KOPT-K1 (cell line): ENCODE results near the gene RARRES1.

ENCODE experiments used
- H3K27ac ChIP-seq: fragments of 200-600 bp; sonication (generic); 2 replicates; pipeline ENCODE4 v1.5.1; 2016; ENCODE audit warnings: antibody characterized with exemption, mild to moderate bottlenecking, low read depth, low read length; ENCODE audit not compliant: poor library complexity, severe bottlenecking
- H3K36me3 ChIP-seq: fragments of 200-600 bp; sonication (generic); 2 replicates; pipeline ENCODE4 v1.5.1; 2017; ENCODE audit warnings: antibody characterized with exemption, mild to moderate bottlenecking, low read length, moderate library complexity; ENCODE audit not compliant: insufficient read depth
- H3K9me3 ChIP-seq: fragments of 200-600 bp; sonication (generic); 2 replicates; pipeline ENCODE4 v1.5.1; 2017; ENCODE audit warnings: antibody characterized with exemption, low read length, mild to moderate bottlenecking; ENCODE audit not compliant: insufficient read depth, poor library complexity, severe bottlenecking

Gene RARRES1

GRCh38 chr3:158728851-158729250, 3.4 kb downstream of the RARRES1 start:
- H3K9me3 ChIP-seq: no peaks in the 10 kb centered on the region
- no peaks in the 10 kb centered on the region for H3K36me3 ChIP-seq
- H3K27ac ChIP-seq: no peak overlapping the region

- Histone ChIP-seq H3K9me3 (no peaks in the 10 kb centered on the region), H3K36me3 (no peaks in the 10 kb centered on the region), H3K27ac (no peak overlapping the region)
Observed at GRCh38 chr3:158728061-158728377, 4.2 kb downstream of the RARRES1 start.

GRCh38 chr3:158727206-158728060, 4.8 kb downstream of the RARRES1 start:
- no peak overlapping the region for H3K27ac ChIP-seq
- no peaks in the 10 kb centered on the region for H3K36me3 ChIP-seq
- H3K9me3 ChIP-seq: no peaks in the 10 kb centered on the region

GRCh38 chr3:158725348-158726011, 6.8 kb downstream of the RARRES1 start:
- Histone ChIP-seq H3K36me3 (peaks cover 10% of the 10 kb centered on the region; the same call in 1 of the 2 replicates), H3K27ac (no peak overlapping the region), H3K9me3 (no peaks in the 10 kb centered on the region)

GRCh38 chr3:158723991-158724390, 8.3 kb downstream of the RARRES1 start:
- Histone ChIP-seq H3K9me3 (no peaks in the 10 kb centered on the region), H3K27ac (no peak overlapping the region), H3K36me3 (peaks cover 10% of the 10 kb centered on the region; the same call in 1 of the 2 replicates)

- Histone ChIP-seq H3K27ac (no peak overlapping the region), H3K36me3 (peaks cover 10% of the 10 kb centered on the region; the same call in 1 of the 2 replicates), H3K9me3 (no peaks in the 10 kb centered on the region)
Observed at GRCh38 chr3:158722108-158722507, 10.1 kb downstream of the RARRES1 start.

- Histone ChIP-seq H3K27ac (no peak overlapping the region), H3K9me3 (no peaks in the 10 kb centered on the region), H3K36me3 (peaks cover 13% of the 10 kb centered on the region; the same call in 1 of the 2 replicates)
Observed at GRCh38 chr3:158718490-158719170, 13.6 kb downstream of the RARRES1 start.

GRCh38 chr3:158717576-158717975, 14.7 kb downstream of the RARRES1 start:
- H3K36me3 ChIP-seq: peaks cover 22% of the 10 kb centered on the region; the same call in 1 of the 2 replicates
- no peak overlapping the region for H3K27ac ChIP-seq
- H3K9me3 ChIP-seq: no peaks in the 10 kb centered on the region

GRCh38 chr3:158713094-158713499, 19.2 kb downstream of the RARRES1 start:
- Histone ChIP-seq H3K36me3 (peaks cover 42% of the 10 kb centered on the region), H3K27ac (no peak overlapping the region), H3K9me3 (no peaks in the 10 kb centered on the region)

GRCh38 chr3:158712443-158712842, 19.8 kb downstream of the RARRES1 start:
- Histone ChIP-seq H3K27ac (no peak overlapping the region), H3K9me3 (no peaks in the 10 kb centered on the region), H3K36me3 (peaks cover 49% of the 10 kb centered on the region)

GRCh38 chr3:158711886-158712285, 20.4 kb downstream of the RARRES1 start:
- Histone ChIP-seq H3K36me3 (peaks cover 52% of the 10 kb centered on the region), H3K27ac (no peak overlapping the region)

GRCh38 chr3:158710601-158711000, 21.7 kb downstream of the RARRES1 start:
- Histone ChIP-seq H3K9me3 (no peaks in the 10 kb centered on the region), H3K36me3 (peaks cover 52% of the 10 kb centered on the region), H3K27ac (no peak overlapping the region)

More at GRCh38 chr3:158711886-158712285, 20.4 kb downstream of the RARRES1 start:
- H3K9me3 ChIP-seq: no peaks in the 10 kb centered on the region

GRCh38 chr3:158709666-158710083, 22.6 kb downstream of the RARRES1 start:
- H3K27ac ChIP-seq: no peak overlapping the region
- peaks cover 61% of the 10 kb centered on the region for H3K36me3 ChIP-seq

GRCh38 chr3:158703566-158703965, 28.7 kb downstream of the RARRES1 start:
- Histone ChIP-seq H3K9me3 (no peaks in the 10 kb centered on the region), H3K36me3 (peaks cover 36% of the 10 kb centered on the region), H3K27ac (no peak overlapping the region)

More at GRCh38 chr3:158709666-158710083, 22.6 kb downstream of the RARRES1 start:
- no peaks in the 10 kb centered on the region for H3K9me3 ChIP-seq

GRCh38 chr3:158702815-158703481, 29.3 kb downstream of the RARRES1 start:
- Histone ChIP-seq H3K27ac (no peak overlapping the region), H3K9me3 (no peaks in the 10 kb centered on the region), H3K36me3 (peaks cover 30% of the 10 kb centered on the region)
